HL-60 (cell line): ENCODE measurements around the gene METRN.

Source experiments
- DNase-seq, 2 experiments: peaks; one replicate each; pipeline ENCODE4 v3.0.0-alpha.2; 2010 to 2020; ENCODE audit warnings: low read depth in 1 of 2, low spot score in 1 of 2
- H3K27ac ChIP-seq: fragments of 250-450 bp; sonication (Bioruptor Pico); replicated peaks from 2 replicates; pipeline ENCODE4 v1.5.1; 2020; ENCODE audit warnings: mild to moderate bottlenecking, moderate library complexity
- H3K27me3 ChIP-seq: fragments of 250-450 bp; sonication (Bioruptor Pico); 2 replicates; pipeline ENCODE4 v1.5.1; 2021; ENCODE audit warnings: mild to moderate bottlenecking, moderate library complexity; ENCODE audit not compliant: insufficient read depth, poor library complexity, severe bottlenecking
- H3K4me3 ChIP-seq: replicated peaks from 2 replicates; pipeline ENCODE4 v1.5.1; 2011; ENCODE audit warnings: mild to moderate bottlenecking, control low read depth, low read length; ENCODE audit not compliant: insufficient read depth
- GABPA ChIP-seq: IDR thresholded peaks from 2 replicates; pipeline ENCODE4 v1.6.1; 2012; ENCODE audit warnings: low read depth
- POLR2AphosphoS5 ChIP-seq: IDR thresholded peaks from 2 replicates; pipeline ENCODE4 v1.6.1; 2012; ENCODE audit warnings: low read depth
- SPI1 ChIP-seq: IDR thresholded peaks from 2 replicates; pipeline ENCODE4 v1.6.1; 2012; ENCODE audit warnings: low read depth, mild to moderate bottlenecking, borderline replicate concordance
- TF ChIP-seq, protein P1 (sequence below): IDR thresholded peaks from 2 replicates; pipeline ENCODE4 v1.6.1; 2012; ENCODE audit warnings: low read depth; ENCODE audit not compliant: insufficient replicate concordance
- TF ChIP-seq, protein P2 (sequence below): IDR thresholded peaks from one replicate; pipeline ENCODE4 v1.5.1; 2011; ENCODE audit warnings: low read length, control low read depth, inconsistent platforms; ENCODE audit not compliant: insufficient read depth

The METRN gene

DNA sequence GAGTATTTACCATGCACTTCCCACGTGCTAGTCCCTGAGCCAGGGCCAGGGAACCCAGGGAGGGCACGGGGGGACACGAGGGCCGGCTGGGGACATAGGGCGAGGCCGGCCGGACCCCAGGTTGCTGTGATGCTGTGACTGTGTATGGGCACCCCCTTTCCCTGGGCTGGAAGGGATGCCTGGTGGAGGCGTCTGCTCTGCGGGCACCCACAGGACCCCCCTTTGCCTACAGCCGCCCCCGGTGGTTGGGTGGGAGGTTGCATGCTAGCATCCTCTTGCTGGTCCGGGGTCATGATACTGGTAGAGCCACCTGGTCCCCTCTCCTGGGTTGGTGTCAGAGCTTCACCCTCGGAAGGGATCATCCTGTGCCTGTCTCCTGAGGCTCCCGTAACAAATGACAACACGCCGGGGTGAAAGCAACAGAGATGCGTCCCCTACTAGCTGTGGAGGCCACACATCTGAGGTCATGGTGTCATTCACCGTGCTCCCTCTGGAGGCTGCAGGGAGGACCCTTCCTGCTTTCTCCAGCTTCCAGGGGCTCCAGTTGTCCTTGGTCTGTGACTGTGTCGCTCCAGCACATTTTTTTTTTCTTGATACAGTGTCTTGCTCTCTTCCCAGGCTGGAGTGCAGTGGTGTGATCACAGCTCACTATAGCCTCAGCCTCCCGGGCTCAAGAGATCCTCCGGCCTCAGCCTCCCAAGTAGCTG is 29.0 kb downstream of the METRN start:
- H3K4me3 ChIP-seq, result no peak overlapping the region
- TF ChIP-seq GABPA (no peak), SPI1 (no peak), POLR2AphosphoS5 (no peak)
- TF ChIP-seq, protein P1, sequence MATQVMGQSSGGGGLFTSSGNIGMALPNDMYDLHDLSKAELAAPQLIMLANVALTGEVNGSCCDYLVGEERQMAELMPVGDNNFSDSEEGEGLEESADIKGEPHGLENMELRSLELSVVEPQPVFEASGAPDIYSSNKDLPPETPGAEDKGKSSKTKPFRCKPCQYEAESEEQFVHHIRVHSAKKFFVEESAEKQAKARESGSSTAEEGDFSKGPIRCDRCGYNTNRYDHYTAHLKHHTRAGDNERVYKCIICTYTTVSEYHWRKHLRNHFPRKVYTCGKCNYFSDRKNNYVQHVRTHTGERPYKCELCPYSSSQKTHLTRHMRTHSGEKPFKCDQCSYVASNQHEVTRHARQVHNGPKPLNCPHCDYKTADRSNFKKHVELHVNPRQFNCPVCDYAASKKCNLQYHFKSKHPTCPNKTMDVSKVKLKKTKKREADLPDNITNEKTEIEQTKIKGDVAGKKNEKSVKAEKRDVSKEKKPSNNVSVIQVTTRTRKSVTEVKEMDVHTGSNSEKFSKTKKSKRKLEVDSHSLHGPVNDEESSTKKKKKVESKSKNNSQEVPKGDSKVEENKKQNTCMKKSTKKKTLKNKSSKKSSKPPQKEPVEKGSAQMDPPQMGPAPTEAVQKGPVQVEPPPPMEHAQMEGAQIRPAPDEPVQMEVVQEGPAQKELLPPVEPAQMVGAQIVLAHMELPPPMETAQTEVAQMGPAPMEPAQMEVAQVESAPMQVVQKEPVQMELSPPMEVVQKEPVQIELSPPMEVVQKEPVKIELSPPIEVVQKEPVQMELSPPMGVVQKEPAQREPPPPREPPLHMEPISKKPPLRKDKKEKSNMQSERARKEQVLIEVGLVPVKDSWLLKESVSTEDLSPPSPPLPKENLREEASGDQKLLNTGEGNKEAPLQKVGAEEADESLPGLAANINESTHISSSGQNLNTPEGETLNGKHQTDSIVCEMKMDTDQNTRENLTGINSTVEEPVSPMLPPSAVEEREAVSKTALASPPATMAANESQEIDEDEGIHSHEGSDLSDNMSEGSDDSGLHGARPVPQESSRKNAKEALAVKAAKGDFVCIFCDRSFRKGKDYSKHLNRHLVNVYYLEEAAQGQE, result no peak
- TF ChIP-seq, protein P2, sequence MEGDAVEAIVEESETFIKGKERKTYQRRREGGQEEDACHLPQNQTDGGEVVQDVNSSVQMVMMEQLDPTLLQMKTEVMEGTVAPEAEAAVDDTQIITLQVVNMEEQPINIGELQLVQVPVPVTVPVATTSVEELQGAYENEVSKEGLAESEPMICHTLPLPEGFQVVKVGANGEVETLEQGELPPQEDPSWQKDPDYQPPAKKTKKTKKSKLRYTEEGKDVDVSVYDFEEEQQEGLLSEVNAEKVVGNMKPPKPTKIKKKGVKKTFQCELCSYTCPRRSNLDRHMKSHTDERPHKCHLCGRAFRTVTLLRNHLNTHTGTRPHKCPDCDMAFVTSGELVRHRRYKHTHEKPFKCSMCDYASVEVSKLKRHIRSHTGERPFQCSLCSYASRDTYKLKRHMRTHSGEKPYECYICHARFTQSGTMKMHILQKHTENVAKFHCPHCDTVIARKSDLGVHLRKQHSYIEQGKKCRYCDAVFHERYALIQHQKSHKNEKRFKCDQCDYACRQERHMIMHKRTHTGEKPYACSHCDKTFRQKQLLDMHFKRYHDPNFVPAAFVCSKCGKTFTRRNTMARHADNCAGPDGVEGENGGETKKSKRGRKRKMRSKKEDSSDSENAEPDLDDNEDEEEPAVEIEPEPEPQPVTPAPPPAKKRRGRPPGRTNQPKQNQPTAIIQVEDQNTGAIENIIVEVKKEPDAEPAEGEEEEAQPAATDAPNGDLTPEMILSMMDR, result no peak
- DNase-seq, result no peak
- H3K27ac ChIP-seq, result no peak overlapping the region
- H3K27me3 ChIP-seq, result no peaks in the 10 kb centered on the region

DNA sequence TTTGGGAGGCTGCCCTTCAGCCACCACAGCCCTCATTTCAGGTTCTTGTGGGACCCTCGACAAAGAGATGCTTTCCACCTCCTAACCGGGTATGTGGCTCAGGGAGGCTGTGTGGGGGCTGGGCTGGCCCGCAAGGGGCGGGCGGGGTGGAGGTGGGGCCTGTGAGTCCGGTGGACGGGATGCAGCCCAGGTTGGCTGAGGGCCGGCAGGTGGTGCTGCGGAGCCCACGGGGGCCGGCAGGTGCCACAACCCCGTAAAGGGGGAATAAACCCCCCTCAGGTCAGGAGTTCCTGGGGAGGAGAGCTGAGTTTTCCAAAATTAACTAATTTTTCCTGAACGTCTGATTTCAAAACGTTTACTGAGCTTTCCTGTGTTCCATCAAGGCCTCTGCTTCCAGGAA is 30.8 kb downstream of the METRN start:
- no peak for DNase-seq
- no peaks in the 10 kb centered on the region for H3K27me3 ChIP-seq
- H3K27ac ChIP-seq, result no peak overlapping the region
- H3K4me3 ChIP-seq, result no peak overlapping the region
- TF ChIP-seq, protein P1, result no peak
- TF ChIP-seq, protein P2, result no peak
- TF ChIP-seq SPI1 (no peak), POLR2AphosphoS5 (no peak), GABPA (no peak)

DNA sequence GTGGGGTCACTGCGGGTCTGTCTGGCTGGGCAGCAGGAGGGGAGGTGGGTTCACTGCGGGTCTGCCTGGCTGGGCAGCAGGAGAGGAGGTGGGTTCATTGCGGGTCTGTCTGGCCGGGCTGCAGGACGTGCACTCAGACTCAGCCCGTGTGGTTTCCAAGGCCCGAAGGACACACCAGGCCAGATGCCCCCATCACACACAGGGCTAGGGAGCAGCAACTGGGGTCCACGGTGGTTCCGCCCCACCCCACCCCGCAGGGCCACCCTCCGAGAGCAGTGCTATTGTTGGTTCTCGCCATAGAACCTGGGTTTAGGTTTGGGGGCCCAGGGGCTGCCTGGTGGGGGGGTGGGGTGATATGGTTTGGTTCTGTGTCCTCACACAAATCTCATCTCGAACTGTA is 31.7 kb downstream of the METRN start:
- Histone ChIP-seq H3K27ac (no peak overlapping the region), H3K4me3 (no peak overlapping the region), H3K27me3 (no peaks in the 10 kb centered on the region)
- TF ChIP-seq GABPA, result no peak
- TF ChIP-seq, protein P1, result no peak
- no peak for TF ChIP-seq SPI1
- TF ChIP-seq, protein P2, result no peak
- TF ChIP-seq POLR2AphosphoS5, result no peak
- DNase-seq, result no peak
